ENCODE measurements around the gene ROCK1. TPM values are rescaled to one million over a fixed set of nuclear protein-coding genes. Genes with fewer than 3 reads are reported as not detected.

ROCK1 gene
- total and polyA plus RNA-seq, 9 of the 15 experiments (the other 6 are each of a cell fraction or from before 2014, with no cell fraction given): 7.4 to 28.6 (median 17.7) TPM

DNA sequence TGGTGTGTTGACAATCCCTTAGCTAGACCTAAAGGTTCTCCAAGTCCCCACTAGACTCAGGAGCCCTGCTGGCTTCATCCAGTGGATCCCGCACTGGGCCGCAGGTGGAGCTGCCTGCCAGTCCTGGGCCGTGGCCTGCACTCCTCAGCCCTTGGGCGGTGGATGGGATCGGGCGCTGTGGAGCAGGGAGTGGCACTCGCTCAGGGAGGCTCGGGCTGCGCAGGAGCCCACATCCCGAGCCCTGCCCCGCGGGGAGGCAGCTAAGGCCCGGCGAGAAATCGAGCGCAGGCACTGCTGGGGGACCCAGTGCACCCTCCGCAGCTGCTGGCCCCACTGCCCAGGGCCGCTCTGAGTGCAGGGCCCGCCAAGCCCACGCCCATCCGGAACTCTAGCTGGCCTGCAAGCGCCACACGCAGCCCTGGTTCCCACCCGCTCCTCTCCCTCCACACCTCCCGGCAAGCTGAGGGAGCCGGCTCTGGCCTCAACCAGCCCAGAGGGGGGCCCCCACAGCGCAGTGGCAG, 20.8 kb upstream of the ROCK1 start (continued):
- TF ChIP-seq, protein P1, sequence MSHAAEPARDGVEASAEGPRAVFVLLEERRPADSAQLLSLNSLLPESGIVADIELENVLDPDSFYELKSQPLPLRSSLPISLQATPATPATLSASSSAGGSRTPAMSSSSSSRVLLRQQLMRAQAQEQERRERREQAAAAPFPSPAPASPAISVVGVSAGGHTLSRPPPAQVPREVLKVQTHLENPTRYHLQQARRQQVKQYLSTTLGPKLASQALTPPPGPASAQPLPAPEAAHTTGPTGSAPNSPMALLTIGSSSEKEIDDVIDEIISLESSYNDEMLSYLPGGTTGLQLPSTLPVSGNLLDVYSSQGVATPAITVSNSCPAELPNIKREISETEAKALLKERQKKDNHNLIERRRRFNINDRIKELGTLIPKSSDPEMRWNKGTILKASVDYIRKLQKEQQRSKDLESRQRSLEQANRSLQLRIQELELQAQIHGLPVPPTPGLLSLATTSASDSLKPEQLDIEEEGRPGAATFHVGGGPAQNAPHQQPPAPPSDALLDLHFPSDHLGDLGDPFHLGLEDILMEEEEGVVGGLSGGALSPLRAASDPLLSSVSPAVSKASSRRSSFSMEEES (CRISPR knock-in tag; IDR thresholded peaks at IDR 0.05): no peak

DNA sequence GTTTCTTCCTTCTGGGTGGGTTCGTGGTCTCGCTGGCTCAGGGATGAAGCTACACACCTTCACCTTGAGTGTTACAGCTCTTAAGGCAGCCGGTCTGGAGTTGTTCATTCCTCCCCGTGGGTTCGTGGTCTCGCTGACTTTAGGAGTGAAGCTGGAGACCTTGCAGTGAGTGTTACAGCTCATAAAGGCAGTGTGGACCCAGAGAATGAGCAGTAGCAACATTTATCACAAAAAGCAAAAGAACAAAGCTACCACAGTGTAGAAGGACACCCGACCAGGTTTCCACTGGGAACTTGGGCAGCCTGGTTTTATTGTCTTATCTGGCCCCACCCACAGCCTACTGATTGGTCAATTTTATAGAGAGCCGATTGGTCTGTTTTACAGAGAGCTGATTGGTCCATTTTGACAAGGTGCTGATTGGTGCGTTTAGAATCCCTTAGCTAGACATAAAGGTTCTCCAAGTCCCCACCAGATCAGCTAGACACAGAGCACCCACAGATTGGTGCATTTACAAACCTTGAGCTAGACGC, 20.1 kb upstream of the ROCK1 start:
- BruUV-seq (replicated peaks): no TSS peak
- no peaks in the 10 kb centered on the region; a peak in 1 of 5 replicates for H3K27me3 ChIP-seq (ENCODE audit: control insufficient read depth in 2 of 2, insufficient read depth in 2 of 2, low read length in 2 of 2)
- ATAC-seq (peak; percentile 80), FAIRE-seq (peak; percentile 56), DNase-seq (ENCODE audit: extremely low read depth in 1 of 4, low spot score in 3 of 4) (peak in 1 of 4 experiments; percentile 27)
- no peak overlapping the region; the same call in 2 of the 3 replicates for H3K27ac ChIP-seq (ENCODE audit: extremely low read depth, low read depth, low read length)
- no peaks in the 10 kb centered on the region for H3K79me2 ChIP-seq (ENCODE audit: control insufficient read depth, insufficient read depth, low read length)
- peak overlapping the region; percentile 75 for H2AFZ ChIP-seq (ENCODE audit: low read depth, low read length)
- peak overlapping the region; percentile 27 for H3K4me3 ChIP-seq
- no peaks in the 10 kb centered on the region; a peak in 1 of 5 replicates for H3K4me1 ChIP-seq (replicated peaks in 1 of 2; ENCODE audit: control insufficient read depth in 2 of 2, insufficient read depth in 2 of 2, low read length in 2 of 2)
- peak overlapping the region; percentile 64 for H3K4me2 ChIP-seq (ENCODE audit: insufficient read depth, low read length)
- no peaks in the 10 kb centered on the region for H3K36me3 ChIP-seq (ENCODE audit: control insufficient read depth, insufficient read depth, low read length)
- WGBS (ENCODE audit: insufficient coverage, low coverage, missing lambda C conversion rate): 20% methylated on average over 10 of the region's 10 CpGs
- ChIA-PET CTCF (ENCODE audit: low intra/inter-chr PET ratio) (no interaction called here), POLR2A (interaction anchor here (0.6 to 2.2 kb wide), 5 partner anchors 9 to 63 kb away, joined by 3 to 13 read pairs (median 4); no protein-coding TSS in a partner anchor)
- H4K20me1 ChIP-seq (replicated peaks; ENCODE audit: control insufficient read depth, insufficient read depth, low read length): no peaks in the 10 kb centered on the region
- in situ Hi-C loops (cut with MboI): no loop called here
- no peaks in the 10 kb centered on the region for H3K9me1 ChIP-seq (ENCODE audit: control insufficient read depth, insufficient read depth, low read length)
- no peaks in the 10 kb centered on the region; the same call in 1 of the 2 replicates for H3K9me3 ChIP-seq (replicated peaks; ENCODE audit: control insufficient read depth, insufficient read depth, low read depth, low read length)
- H3K9ac ChIP-seq (ENCODE audit: insufficient read depth in 1 of 2, low read depth in 2 of 2, low read length in 2 of 2): peak overlapping the region in 1 of 2 experiments; percentile 23; a peak in 1 of 4 replicates
- intact Hi-C loops (cut with micrococcal nuclease): loop anchor here (10.0 kb wide), 1 partner anchor 157 kb away; no protein-coding TSS in a partner anchor
- no peak for TF ChIP-seq GTF2E2 (tag; IDR thresholded peaks at IDR 0.05)
- no peak for TF ChIP-seq HDAC6 (IDR thresholded peaks at IDR 0.05; ENCODE audit: low read depth, low read length)
- TF ChIP-seq SPI1 (IDR thresholded peaks at IDR 0.05; ENCODE audit: borderline replicate concordance, low read depth, low read length): no peak
- TF ChIP-seq, protein P2, sequence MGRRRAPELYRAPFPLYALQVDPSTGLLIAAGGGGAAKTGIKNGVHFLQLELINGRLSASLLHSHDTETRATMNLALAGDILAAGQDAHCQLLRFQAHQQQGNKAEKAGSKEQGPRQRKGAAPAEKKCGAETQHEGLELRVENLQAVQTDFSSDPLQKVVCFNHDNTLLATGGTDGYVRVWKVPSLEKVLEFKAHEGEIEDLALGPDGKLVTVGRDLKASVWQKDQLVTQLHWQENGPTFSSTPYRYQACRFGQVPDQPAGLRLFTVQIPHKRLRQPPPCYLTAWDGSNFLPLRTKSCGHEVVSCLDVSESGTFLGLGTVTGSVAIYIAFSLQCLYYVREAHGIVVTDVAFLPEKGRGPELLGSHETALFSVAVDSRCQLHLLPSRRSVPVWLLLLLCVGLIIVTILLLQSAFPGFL (CRISPR knock-in tag; IDR thresholded peaks at IDR 0.05): no peak
- TF ChIP-seq, protein P3, sequence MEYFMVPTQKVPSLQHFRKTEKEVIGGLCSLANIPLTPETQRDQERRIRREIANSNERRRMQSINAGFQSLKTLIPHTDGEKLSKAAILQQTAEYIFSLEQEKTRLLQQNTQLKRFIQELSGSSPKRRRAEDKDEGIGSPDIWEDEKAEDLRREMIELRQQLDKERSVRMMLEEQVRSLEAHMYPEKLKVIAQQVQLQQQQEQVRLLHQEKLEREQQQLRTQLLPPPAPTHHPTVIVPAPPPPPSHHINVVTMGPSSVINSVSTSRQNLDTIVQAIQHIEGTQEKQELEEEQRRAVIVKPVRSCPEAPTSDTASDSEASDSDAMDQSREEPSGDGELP (CRISPR knock-in tag; IDR thresholded peaks at IDR 0.05; ENCODE audit: borderline replicate concordance): no peak
- TF ChIP-seq FOS (IDR thresholded peaks at IDR 0.05; ENCODE audit: extremely low read depth, insufficient read length): peak; percentile 36
- TF ChIP-seq DIDO1 (tag; IDR thresholded peaks at IDR 0.05; ENCODE audit: low read depth): no peak
- TF ChIP-seq, protein P4, sequence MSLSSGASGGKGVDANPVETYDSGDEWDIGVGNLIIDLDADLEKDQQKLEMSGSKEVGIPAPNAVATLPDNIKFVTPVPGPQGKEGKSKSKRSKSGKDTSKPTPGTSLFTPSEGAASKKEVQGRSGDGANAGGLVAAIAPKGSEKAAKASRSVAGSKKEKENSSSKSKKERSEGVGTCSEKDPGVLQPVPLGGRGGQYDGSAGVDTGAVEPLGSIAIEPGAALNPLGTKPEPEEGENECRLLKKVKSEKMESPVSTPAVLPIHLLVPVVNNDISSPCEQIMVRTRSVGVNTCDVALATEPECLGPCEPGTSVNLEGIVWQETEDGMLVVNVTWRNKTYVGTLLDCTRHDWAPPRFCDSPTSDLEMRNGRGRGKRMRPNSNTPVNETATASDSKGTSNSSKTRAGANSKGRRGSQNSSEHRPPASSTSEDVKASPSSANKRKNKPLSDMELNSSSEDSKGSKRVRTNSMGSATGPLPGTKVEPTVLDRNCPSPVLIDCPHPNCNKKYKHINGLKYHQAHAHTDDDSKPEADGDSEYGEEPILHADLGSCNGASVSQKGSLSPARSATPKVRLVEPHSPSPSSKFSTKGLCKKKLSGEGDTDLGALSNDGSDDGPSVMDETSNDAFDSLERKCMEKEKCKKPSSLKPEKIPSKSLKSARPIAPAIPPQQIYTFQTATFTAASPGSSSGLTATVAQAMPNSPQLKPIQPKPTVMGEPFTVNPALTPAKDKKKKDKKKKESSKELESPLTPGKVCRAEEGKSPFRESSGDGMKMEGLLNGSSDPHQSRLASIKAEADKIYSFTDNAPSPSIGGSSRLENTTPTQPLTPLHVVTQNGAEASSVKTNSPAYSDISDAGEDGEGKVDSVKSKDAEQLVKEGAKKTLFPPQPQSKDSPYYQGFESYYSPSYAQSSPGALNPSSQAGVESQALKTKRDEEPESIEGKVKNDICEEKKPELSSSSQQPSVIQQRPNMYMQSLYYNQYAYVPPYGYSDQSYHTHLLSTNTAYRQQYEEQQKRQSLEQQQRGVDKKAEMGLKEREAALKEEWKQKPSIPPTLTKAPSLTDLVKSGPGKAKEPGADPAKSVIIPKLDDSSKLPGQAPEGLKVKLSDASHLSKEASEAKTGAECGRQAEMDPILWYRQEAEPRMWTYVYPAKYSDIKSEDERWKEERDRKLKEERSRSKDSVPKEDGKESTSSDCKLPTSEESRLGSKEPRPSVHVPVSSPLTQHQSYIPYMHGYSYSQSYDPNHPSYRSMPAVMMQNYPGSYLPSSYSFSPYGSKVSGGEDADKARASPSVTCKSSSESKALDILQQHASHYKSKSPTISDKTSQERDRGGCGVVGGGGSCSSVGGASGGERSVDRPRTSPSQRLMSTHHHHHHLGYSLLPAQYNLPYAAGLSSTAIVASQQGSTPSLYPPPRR (CRISPR knock-in tag; IDR thresholded peaks at IDR 0.05; ENCODE audit: borderline replicate concordance): no peak
- TF ChIP-seq KDM2B (CRISPR knock-in tag; IDR thresholded peaks at IDR 0.05): no peak
